C4-2B (cell line): ENCODE results near the gene CENPA.

Experiments
- ZFX ChIP-seq: fragments of 450-650 bp; IDR thresholded peaks from 2 replicates; pipeline ENCODE4 v1.6.1; 2017
- TF ChIP-seq, protein P1 (sequence below): fragments of 450-650 bp; conservative IDR thresholded peaks from 2 replicates; pipeline ENCODE4 v1.5.1; 2017; ENCODE audit warnings: mild to moderate bottlenecking

DNA sequence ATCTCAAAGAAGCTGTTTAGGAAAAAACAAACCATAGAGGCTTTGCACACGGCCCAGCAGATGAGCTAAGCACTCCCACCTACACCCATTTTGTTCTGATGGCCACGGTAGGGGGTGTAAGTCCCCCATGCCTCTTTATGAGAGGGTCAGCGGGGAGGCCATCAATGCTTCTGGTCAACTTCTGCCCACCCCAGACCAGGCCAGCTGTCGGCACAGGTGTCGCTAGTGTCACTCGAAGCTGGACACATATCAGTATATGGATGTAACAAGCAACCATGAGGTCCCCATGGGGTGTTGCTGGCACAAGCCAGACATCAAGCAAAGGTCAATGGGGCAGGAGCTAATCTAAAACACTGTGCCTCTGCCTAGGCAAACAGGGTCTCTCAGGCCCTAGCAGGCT is 45.5 kb upstream of the CENPA start:
- TF ChIP-seq, protein P1, sequence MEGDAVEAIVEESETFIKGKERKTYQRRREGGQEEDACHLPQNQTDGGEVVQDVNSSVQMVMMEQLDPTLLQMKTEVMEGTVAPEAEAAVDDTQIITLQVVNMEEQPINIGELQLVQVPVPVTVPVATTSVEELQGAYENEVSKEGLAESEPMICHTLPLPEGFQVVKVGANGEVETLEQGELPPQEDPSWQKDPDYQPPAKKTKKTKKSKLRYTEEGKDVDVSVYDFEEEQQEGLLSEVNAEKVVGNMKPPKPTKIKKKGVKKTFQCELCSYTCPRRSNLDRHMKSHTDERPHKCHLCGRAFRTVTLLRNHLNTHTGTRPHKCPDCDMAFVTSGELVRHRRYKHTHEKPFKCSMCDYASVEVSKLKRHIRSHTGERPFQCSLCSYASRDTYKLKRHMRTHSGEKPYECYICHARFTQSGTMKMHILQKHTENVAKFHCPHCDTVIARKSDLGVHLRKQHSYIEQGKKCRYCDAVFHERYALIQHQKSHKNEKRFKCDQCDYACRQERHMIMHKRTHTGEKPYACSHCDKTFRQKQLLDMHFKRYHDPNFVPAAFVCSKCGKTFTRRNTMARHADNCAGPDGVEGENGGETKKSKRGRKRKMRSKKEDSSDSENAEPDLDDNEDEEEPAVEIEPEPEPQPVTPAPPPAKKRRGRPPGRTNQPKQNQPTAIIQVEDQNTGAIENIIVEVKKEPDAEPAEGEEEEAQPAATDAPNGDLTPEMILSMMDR = no peak
- no peak for TF ChIP-seq ZFX
